Trophoblast cell (in vitro differentiated cells and primary cell): ENCODE measurements around the gene RANBP1.

Experiments
- DNase-seq, 2 donors: peaks; one replicate each; pipeline ENCODE4 v3.0.0-alpha.2; 2016
- H2AFZ ChIP-seq: 2 replicates; pipeline ENCODE4 v1.6.1; 2013; ENCODE audit warnings: low read length, moderate library complexity, mild to moderate bottlenecking; ENCODE audit not compliant: insufficient read depth, poor library complexity
- H2AK5ac ChIP-seq: 2 replicates; pipeline ENCODE4 v1.6.1; 2013; ENCODE audit warnings: mild to moderate bottlenecking, low read length
- H2BK120ac ChIP-seq: 2 replicates; pipeline ENCODE4 v1.6.1; 2013; ENCODE audit warnings: low read length, mild to moderate bottlenecking, moderate library complexity; ENCODE audit not compliant: insufficient read depth, poor library complexity
- H2BK12ac ChIP-seq: 2 replicates; pipeline ENCODE4 v1.6.1; 2013; ENCODE audit warnings: mild to moderate bottlenecking, low read length, moderate library complexity
- H2BK5ac ChIP-seq: 2 replicates; pipeline ENCODE4 v1.6.1; 2013; ENCODE audit warnings: low read length, low read depth, moderate library complexity, mild to moderate bottlenecking; ENCODE audit not compliant: poor library complexity
- H3K14ac ChIP-seq: 2 replicates; pipeline ENCODE4 v1.6.1; 2013; ENCODE audit warnings: mild to moderate bottlenecking, low read length
- H3K18ac ChIP-seq: 2 replicates; pipeline ENCODE4 v1.6.1; 2013; ENCODE audit warnings: mild to moderate bottlenecking, low read length
- H3K23ac ChIP-seq: 2 replicates; pipeline ENCODE4 v1.6.1; 2013; ENCODE audit warnings: low read length
- H3K27ac ChIP-seq: 2 replicates; pipeline ENCODE4 v1.5.1; 2013; ENCODE audit warnings: low read depth, mild to moderate bottlenecking, inconsistent platforms, low read length, moderate library complexity
- H3K27me3 ChIP-seq: 2 replicates; pipeline ENCODE4 v1.6.1; 2013; ENCODE audit warnings: inconsistent platforms, mild to moderate bottlenecking, low read length, moderate library complexity; ENCODE audit not compliant: insufficient read depth
- H3K36me3 ChIP-seq, 2 experiments: 1 replicate in 1 of 2; 2 replicates in 1 of 2; pipeline ENCODE4 v1.6.1; 2013; ENCODE audit warnings: low read length in 2 of 2, mild to moderate bottlenecking in 2 of 2, moderate library complexity in 1 of 2; ENCODE audit not compliant: insufficient read depth in 2 of 2, control insufficient read depth in 1 of 2
- H3K4ac ChIP-seq: 2 replicates; pipeline ENCODE4 v1.6.1; 2013; ENCODE audit warnings: low read depth, mild to moderate bottlenecking, low read length, moderate library complexity
- H3K4me1 ChIP-seq, 2 experiments: 1 replicate in 1 of 2; 2 replicates in 1 of 2; pipeline ENCODE4 v1.6.1; 2013; ENCODE audit warnings: low read length in 2 of 2, mild to moderate bottlenecking in 2 of 2, moderate library complexity in 1 of 2; ENCODE audit not compliant: insufficient read depth in 2 of 2, control insufficient read depth in 1 of 2
- H3K4me2 ChIP-seq: 2 replicates; pipeline ENCODE4 v1.6.1; 2013; ENCODE audit warnings: inconsistent platforms, mild to moderate bottlenecking, low read length, moderate library complexity
- H3K4me3 ChIP-seq: 2 replicates; pipeline ENCODE4 v1.5.1; 2013; ENCODE audit warnings: mild to moderate bottlenecking, low read depth, low read length, inconsistent platforms
- H3K79me1 ChIP-seq: one replicate; pipeline ENCODE4 v1.6.1; 2013; ENCODE audit warnings: low read length
- H3K79me2 ChIP-seq: 2 replicates; pipeline ENCODE4 v1.6.1; 2013; ENCODE audit warnings: low read length, mild to moderate bottlenecking; ENCODE audit not compliant: control insufficient read depth, insufficient read depth, poor library complexity
- H3K9ac ChIP-seq: 2 replicates; pipeline ENCODE4 v1.6.1; 2013; ENCODE audit warnings: mild to moderate bottlenecking, low read length
- H3K9me3 ChIP-seq: 2 replicates; pipeline ENCODE4 v1.6.1; 2013; ENCODE audit warnings: low read depth, mild to moderate bottlenecking, control low read depth, inconsistent platforms, low read length; ENCODE audit not compliant: insufficient read depth
- H4K12ac ChIP-seq: 2 replicates; pipeline ENCODE4 v1.6.1; 2013; ENCODE audit warnings: low read depth, mild to moderate bottlenecking, low read length, moderate library complexity
- H4K8ac ChIP-seq: 2 replicates; pipeline ENCODE4 v1.6.1; 2013; ENCODE audit warnings: low read depth, mild to moderate bottlenecking, low read length, moderate library complexity
- H4K91ac ChIP-seq: one replicate; pipeline ENCODE4 v1.6.1; 2013; ENCODE audit warnings: low read depth, mild to moderate bottlenecking, low read length, moderate library complexity
- WGBS: extraction: QIAGEN DNeasy Blood & Tissue Kit; methylation state at CpG from one replicate; pipeline ENCODE4 v1.1.7; 2013; ENCODE audit warnings: missing lambda C conversion rate; ENCODE audit not compliant: insufficient read length, insufficient coverage; ENCODE audit errors: extremely low coverage; 5-methylcytosine and 5-hydroxymethylcytosine counted together

The RANBP1 gene

DNA sequence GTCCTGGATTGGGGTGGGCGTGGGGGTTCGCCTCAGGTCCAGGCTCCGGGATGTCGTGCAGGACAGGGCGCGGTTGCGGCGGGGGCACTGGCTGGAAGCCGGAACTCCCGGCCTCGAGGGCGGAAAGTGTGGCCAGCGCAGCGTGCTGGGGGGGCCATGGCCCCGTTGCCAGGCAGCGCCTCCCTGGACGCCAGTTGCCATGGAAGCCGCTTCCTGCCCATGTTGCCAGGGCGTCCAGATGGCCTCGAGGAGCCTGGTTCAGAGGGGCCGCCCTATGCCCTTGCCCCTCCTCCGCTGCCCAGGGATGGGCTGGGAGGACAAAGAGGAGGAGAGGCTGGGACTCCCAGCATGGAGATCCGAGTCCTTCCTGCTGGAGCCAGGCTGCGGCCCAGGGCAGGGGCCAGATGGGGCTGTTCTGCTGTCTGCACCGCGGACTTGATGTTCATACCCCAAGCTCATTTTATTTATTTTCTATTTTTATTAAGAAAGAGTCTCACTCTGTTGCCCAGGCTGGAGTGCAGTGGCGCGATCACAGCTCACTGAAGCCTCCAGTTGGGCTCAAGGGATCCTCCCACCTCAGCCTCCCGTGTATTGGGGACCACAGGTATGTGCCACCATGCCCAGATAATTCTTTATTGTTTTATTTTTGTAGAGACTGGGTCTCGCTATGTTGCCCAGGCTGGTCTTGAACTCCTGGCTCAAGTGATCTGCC, 39.6 kb downstream of the RANBP1 start:
- no peak for DNase-seq
- Histone ChIP-seq H3K14ac (no peak overlapping the region), H3K23ac (no peak overlapping the region), H2AK5ac (no peak overlapping the region), H4K8ac (no peak overlapping the region), H3K27me3 (no peaks in the 10 kb centered on the region), H3K4me1 (no peaks in the 10 kb centered on the region), H3K79me2 (no peaks in the 10 kb centered on the region), H3K18ac (no peak overlapping the region), H3K79me1 (no peaks in the 10 kb centered on the region), H3K9ac (no peak overlapping the region), H2AFZ (no peak overlapping the region), H2BK120ac (no peak overlapping the region), H3K4me2 (no peak overlapping the region), H3K27ac (no peak overlapping the region), H4K91ac (no peak overlapping the region), H2BK5ac (no peak overlapping the region), H4K12ac (no peak overlapping the region), H3K4ac (no peak overlapping the region), H3K36me3 (no peaks in the 10 kb centered on the region), H3K4me3 (no peak overlapping the region), H3K9me3 (no peaks in the 10 kb centered on the region), H2BK12ac (no peak overlapping the region)
- no CpG with 5 or more reads among the region's 30 CpGs for WGBS

DNA sequence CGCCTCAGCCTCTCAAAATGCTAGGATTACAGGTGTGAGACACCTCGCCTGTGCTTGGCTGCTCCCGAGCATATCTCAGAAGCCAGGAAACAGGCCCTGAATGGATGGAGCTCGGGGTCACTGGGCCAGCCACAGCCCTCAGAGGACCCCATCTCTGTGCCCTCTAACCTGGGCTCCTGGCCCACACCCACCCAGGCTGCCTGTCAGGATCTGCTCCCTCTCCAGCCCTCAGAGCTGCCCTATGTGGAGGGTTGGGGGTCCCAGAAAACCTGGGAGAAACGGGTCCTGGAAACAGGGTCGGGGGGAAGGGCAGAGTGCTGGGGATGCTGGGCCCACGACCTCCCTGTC, 40.1 kb downstream of the RANBP1 start:
- Histone ChIP-seq H3K9me3 (no peaks in the 10 kb centered on the region), H3K36me3 (no peaks in the 10 kb centered on the region), H3K23ac (no peak overlapping the region), H3K27me3 (no peaks in the 10 kb centered on the region), H3K4me1 (no peaks in the 10 kb centered on the region), H4K12ac (no peak overlapping the region), H4K8ac (no peak overlapping the region), H4K91ac (no peak overlapping the region), H3K79me1 (no peaks in the 10 kb centered on the region), H3K18ac (no peak overlapping the region), H3K4me3 (no peak overlapping the region), H2BK120ac (no peak overlapping the region), H2BK5ac (no peak overlapping the region), H3K4ac (no peak overlapping the region), H3K79me2 (no peaks in the 10 kb centered on the region), H3K4me2 (no peak overlapping the region), H2AK5ac (no peak overlapping the region), H3K9ac (no peak overlapping the region), H3K14ac (no peak overlapping the region), H2BK12ac (no peak overlapping the region), H3K27ac (no peak overlapping the region), H2AFZ (no peak overlapping the region)
- no CpG with 5 or more reads among the region's 7 CpGs for WGBS
- no peak for DNase-seq

DNA sequence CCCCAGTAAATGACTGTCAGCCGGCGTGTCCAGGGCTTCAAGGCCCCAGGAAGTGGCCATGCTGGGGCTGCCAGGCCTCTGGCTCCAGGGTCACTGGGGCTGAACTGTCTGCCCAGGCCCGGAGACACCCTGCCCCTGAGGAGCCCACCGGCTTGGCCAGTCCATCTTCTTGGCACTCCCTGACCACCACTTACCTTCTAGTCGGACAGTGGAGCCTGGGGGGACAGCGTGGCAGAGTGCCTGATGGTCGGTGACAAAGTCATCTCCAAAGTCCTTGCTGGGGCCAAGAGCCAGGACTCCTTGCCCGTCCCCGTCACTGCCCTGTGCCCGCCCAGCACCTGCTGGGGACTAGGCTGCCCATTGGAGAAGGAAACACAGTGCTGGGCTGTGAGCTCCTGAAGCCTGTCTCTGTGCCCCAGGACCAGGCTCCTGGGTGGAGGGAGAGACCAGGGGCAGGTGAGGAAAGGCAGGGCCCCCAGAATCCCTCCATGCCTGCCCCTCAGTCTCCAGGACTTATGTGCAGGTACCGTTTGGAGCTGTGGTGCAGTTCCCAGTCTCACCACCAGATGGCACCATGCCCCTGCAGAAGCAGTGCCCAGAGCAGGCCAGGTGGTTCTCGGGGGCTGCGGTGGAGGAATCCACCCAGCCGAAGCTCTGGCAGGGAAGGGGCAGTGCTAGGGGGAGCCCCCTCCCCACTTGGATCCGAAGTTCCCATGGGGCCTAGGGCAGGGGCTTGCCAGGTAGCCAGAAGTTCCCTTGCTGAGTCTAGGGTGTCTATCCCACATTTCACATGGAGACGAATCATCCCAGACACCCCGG, 40.9 kb downstream of the RANBP1 start:
- H3K14ac ChIP-seq, result no peak overlapping the region
- H3K79me1 ChIP-seq, result no peaks in the 10 kb centered on the region
- WGBS, result no CpG with 5 or more reads among the region's 17 CpGs
- H3K4me3 ChIP-seq, result no peak overlapping the region
- no peak overlapping the region for H4K91ac ChIP-seq
- no peak overlapping the region for H3K9ac ChIP-seq
- no peak overlapping the region for H2BK12ac ChIP-seq
- no peak overlapping the region for H3K18ac ChIP-seq
- H2BK5ac ChIP-seq, result no peak overlapping the region
- no peak overlapping the region for H4K12ac ChIP-seq
- H2AFZ ChIP-seq, result no peak overlapping the region
- H3K79me2 ChIP-seq, result no peaks in the 10 kb centered on the region
- H3K36me3 ChIP-seq, result no peaks in the 10 kb centered on the region
- no peak overlapping the region for H2AK5ac ChIP-seq
- H3K4ac ChIP-seq, result no peak overlapping the region
- no peaks in the 10 kb centered on the region for H3K9me3 ChIP-seq
- H3K23ac ChIP-seq, result no peak overlapping the region
- H3K27me3 ChIP-seq, result no peaks in the 10 kb centered on the region
- no peak overlapping the region for H3K27ac ChIP-seq
- H4K8ac ChIP-seq, result no peak overlapping the region
- H3K4me2 ChIP-seq, result no peak overlapping the region
- H3K4me1 ChIP-seq, result no peaks in the 10 kb centered on the region
- H2BK120ac ChIP-seq, result no peak overlapping the region
- DNase-seq, result peak; percentile 54 to 83

DNA sequence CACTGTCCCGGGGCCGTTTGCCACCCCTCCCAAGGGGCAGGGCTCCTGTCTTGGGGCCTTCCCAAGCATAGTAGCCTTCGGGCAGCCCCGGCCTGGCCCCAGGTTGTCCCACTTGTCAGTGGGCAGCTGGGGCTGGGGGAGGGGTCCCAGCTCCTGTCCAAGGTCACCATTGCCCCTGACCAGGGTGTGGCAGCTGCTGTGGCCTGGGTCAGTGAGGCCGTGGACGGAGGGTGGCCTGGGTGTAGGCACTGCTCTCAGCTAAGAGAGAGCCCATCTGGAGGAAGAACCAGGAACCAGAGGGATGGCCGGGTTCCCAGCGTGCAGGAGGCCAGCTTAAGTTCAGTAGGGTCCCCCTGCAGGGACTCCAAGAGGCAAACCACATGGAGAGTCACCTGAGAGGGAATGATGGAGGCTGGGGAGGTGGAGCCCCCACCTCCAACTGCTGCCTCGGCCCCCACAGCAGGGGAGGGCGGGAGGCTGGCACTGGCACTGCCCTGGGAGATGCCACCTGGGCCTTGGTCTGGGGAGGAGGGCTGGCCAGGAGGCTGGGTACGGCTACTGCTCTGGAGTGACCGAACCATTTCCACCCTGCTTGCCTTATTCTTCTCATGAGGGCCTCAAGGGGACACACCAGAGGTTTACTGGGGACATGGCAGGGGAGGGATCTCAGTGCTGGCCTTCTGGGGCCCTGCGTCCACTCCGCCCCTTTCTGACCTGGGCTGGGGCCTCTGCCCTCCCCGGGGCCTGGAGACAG, 41.7 kb downstream of the RANBP1 start:
- Histone ChIP-seq H3K4ac (no peak overlapping the region), H3K79me1 (no peaks in the 10 kb centered on the region), H3K27ac (no peak overlapping the region), H4K8ac (no peak overlapping the region), H3K27me3 (no peaks in the 10 kb centered on the region), H3K9ac (no peak overlapping the region), H2BK12ac (no peak overlapping the region), H3K4me3 (no peak overlapping the region), H2AFZ (no peak overlapping the region), H2AK5ac (no peak overlapping the region), H3K23ac (no peak overlapping the region), H3K4me1 (no peaks in the 10 kb centered on the region), H3K14ac (no peak overlapping the region), H4K12ac (no peak overlapping the region), H3K9me3 (peaks cover 2% of the 10 kb centered on the region), H4K91ac (no peak overlapping the region), H3K18ac (no peak overlapping the region), H2BK120ac (no peak overlapping the region), H3K4me2 (no peak overlapping the region), H3K79me2 (no peaks in the 10 kb centered on the region), H3K36me3 (no peaks in the 10 kb centered on the region), H2BK5ac (no peak overlapping the region)
- WGBS, result no CpG with 5 or more reads among the region's 15 CpGs
- DNase-seq, result no peak
